GM19438 (cell line): Measurements from ENCODE around the gene LRCH3.

Experiments
- ATAC-seq: cut with Tn5 transposase; IDR thresholded peaks from one replicate; pipeline ENCODE4 v1.9.1; 2021; ENCODE audit warnings: low read depth; ENCODE audit not compliant: unreplicated experiment

The LRCH3 gene

DNA sequence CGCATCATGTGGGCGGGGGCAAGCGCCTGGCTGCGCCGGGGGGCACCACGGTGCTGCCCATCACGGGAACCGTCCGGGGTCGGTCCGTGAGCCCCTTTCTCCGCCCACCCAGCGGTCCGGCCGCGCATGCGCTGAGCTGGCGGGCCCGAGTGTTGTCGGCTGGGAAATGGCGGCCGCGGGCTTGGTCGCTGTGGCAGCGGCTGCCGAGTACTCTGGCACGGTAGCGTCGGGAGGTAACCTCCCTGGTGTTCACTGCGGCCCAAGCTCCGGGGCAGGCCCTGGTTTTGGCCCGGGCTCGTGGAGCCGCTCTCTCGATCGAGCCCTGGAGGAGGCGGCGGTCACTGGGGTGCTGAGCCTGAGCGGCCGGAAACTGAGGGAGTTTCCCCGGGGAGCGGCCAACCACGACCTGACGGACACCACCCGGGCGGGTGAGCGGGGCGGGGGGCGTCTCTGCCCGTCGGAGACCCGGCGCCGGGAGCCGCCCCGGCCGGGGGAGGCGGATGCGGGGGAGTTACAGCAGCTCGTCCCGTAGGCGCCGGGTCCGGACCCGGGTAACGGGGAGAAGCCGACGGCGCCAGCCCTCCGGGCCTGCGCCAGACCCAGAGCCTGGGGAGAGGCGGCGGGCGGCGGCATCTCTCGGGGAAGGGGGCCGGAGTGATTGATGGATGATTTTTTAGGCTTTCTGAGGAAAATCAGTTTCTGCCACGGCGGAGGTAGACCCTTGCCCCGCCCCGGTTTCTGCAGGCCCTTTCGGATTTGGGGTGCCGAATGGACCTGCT is at the start of gene LRCH3:
Gene LRCH3 (plus strand): TSS at position 142 of the 779 bp plus-strand sequence. CDS start 25 bp downstream, at position 167.
- ATAC-seq: peak; percentile 79

DNA sequence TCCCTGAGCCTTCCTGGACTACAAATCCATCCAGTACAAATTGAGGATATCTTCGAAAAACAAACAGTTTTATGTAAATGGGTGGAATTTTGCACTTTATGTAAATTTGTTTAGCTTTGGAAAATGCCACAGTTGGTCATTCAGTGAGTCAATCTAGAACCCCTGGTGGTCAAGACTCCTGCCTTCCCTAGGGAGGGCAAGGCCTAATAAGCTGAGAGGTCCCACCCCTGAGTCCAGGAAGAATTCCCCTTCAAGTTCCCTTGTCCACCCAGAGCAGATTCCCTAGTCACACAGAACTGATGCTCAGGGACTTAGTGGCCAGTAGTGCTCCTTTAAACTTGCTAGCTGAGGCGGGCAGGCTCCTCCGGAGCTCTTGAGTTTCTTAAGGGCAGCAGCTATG is 48.3 kb upstream of the LRCH3 start:
- ATAC-seq: no peak

DNA sequence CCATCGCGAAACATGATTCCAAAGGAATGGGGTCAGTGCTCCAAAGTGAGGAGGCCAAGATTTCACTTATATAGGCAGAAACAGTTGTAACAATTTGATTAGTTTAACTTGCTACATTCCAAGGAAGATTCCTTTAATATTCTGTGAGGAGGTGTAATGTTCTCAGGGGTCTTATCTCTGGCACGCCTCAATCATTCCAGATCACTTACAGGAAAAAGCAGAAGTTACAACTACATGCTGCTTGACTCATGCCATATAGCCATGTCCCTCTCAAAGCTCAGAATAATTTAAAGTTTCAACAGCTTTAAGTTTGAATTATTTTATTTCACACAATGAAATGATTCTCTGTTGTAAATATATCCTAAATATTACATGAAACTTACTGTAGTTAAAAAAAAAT is 44.8 kb upstream of the LRCH3 start:
- no peak for ATAC-seq

DNA sequence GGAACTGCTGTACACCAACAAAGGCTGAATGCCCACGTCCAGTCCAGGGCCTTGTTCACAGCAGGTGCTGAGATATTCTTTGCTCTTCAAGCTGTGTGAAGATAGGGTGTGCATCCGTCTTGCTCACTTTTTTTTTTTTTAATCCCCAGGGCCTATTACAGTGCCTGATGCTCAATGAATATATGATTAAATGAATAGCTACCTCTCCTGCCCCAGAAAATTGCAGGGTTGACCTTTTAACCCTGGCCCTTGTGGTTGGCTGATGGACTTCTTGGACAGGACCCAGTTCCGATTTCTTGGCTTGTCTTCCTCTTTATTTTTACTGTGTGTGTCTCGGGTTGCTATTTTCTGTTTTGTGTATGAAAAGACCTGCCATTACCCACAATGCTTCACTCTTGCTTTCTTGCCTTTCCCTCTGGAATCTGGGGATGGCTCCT is 44.2 kb upstream of the LRCH3 start:
- ATAC-seq: no peak

DNA sequence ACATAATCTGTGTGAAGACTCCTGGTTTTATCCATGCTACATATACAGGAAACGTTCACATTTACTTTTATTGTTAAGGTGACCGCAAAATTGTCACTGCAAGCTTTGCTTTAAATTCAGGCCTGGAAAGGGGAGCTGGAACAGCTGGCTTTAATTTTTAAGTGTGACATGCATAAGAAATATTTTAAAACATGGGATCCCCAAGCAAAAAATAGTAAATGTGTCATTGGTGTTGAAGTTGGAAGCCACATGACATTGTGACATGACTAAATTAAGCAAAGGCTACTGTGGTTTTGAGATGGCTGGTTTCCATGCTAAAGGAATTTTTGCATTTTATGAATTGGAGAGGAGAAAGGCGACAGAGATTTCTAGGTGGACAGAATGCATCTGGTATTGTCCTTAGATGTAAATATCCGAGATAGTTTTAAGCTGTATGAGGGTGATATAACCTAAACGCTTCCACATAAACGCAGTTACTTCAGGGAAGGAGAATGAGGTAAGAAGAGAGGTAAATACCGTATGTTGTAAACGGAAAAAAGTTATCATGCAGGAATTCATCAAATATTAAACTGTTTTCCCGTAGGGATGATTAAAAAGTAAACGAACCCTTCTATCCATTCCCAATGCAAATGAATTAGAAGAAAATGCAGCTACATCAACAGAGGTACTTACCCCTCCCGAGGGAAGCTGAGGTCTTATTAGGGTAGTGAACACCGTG is 42.3 kb upstream of the LRCH3 start:
- ATAC-seq: no peak

DNA sequence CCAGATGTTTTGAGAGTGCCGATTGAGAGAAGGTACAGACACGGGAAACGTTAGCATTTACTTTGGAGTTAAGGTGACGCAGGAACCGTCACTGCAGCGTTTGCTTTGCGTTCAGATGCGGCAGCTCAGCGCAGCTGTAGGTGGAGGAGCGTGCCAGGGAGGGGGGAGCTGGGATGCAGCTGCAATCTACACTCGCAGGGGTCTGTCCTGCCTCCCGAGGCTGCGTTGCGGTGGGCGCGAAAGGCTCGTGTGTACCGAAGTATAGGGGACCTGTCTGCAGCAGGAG is 41.8 kb upstream of the LRCH3 start:
- ATAC-seq: peak; percentile 19

DNA sequence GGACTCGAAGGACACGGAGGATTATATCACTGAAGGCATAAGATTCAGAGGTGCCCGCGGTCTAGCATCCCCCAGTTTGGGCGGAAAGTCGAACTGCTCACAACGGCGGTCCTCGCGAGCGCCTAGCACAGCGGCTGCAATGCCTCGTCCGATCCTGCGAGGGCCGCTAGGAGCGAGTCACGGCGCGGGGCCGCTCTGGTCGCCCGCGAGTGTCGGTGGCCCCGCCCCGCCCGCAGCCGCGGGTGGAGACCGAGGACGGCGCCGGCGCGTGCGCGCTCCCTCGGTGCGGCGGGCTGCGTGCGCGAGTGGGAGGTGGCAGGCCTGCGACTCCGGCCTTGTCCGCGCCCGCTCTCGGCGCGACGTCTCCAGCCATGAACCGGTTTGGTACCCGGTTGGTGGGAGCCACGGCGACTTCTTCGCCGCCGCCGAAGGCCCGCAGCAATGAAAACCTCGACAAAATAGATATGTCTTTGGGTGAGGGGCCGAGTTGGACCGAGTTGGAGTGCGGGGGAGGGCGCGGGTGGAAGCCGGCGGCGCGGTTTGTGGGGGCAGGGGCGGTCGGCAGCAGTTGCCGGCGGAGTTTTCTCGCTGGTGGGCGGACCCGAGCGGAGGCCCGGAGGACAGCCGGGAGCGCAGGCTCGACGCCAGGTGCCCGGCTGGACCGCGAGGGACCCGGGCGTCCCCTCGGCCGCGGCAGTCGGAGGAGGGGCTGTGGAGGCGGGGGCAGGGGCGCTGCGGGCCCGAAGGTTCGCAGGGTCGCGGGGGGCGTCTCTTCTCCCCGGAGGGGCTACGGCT is 41.3 kb upstream of the LRCH3 start, which contains the start of gene FYTTD1:
Gene FYTTD1 (plus strand): TSS at position 283 of the 795 bp plus-strand sequence. CDS start 89 bp downstream, at position 372.
- ATAC-seq: peak; percentile 75

DNA sequence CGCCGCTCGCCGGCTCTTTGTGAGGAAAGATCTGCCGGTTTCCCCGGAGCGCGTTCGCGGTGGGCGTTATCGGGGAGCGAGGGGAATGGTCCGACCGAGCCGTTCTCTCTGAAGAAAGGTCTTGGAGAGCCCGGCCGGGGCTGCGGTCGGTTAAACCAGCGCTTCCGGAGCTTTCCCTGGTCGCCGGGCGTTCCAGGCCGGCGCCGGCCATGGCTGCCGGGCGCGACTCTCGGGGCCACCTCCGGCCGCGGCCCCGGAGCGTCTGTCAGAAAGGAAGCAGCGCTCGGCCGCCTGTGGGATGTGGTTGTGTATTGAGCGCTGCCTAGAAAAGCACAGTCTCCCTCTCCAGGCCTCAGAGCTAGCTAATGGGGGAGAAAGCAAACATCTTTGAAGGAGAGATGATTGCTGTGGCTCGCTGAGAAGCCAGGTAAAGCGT is 40.6 kb upstream of the LRCH3 start:
- ATAC-seq: peak; percentile 48

DNA sequence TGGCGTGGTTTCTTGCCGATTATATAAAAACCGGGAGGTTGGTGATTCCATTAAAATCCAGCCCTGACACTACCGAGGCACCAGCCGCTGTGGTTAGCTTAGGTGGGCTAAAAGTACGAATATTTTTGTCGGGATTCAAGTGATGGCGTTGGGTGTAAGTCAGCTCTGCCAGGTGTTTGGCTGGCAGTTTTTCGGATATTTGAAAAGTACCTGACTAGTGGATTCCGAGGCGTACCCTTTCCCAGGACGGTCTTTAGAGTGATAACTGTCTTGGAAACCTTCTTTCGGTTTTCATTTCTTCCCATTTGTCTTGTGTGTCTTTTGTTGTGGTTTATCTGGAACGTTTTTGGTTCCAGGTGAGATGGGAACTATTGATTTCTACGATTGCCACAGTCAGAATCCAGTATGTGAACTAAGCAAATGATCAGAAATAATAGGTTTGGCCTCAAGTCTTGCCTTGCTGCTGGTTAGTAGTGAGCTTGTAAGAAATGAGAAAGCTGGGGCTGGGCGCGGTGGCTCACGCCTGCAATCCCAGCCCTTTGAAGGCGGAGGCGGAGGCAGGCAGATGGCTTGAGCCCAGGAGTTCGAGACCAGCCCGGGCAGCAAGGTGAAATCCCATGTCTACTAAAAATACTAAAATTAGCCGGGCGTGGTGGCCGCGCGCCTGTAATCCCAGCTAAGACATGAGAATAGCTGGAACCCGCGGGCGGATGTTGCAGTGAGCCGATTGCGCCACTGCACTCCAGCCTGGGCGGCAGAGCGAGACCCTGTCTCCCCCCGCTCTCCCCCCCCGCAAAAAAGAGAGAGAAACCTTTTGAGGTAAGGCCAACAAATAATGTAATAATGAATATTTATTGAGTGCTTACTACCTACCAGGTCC is 40.0 kb upstream of the LRCH3 start:
- ATAC-seq: peak; percentile 3

DNA sequence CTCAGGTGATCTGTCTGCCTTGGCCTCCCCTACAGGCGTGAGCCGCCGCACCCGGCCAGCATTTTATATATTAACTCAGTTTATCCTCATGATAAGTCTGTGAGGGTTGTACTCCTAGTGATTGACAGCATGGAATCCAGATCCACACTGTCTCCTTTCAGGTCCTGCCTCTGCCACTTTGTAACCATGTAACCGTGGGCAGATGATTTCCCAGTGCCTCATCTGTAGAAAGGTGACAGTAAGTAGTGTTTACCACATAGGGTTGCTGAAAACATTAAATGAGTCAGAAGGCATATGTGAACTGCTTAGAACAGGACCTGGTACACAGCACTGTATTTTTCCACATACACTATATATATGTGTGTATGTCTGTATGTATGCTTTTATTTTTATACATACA is 38.9 kb upstream of the LRCH3 start:
- no peak for ATAC-seq

DNA sequence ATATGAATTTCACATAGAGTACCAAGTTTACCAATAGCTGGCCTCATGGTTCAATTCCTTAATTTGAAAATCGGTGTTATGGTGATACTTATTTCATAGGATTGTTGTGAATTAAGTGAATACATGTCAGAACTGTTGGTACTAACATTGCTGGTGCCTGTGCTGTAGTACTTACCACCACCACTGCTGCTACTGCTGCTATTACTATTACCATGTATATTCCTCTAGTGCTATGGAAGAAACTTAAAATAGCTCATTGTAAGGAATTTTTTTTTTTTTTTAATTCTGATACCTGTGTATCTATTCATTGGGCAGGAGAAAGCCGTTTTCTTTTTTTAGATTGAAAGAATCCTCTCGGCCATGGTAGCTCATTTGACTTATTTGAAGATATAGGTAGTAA is 37.8 kb upstream of the LRCH3 start:
- ATAC-seq: no peak

DNA sequence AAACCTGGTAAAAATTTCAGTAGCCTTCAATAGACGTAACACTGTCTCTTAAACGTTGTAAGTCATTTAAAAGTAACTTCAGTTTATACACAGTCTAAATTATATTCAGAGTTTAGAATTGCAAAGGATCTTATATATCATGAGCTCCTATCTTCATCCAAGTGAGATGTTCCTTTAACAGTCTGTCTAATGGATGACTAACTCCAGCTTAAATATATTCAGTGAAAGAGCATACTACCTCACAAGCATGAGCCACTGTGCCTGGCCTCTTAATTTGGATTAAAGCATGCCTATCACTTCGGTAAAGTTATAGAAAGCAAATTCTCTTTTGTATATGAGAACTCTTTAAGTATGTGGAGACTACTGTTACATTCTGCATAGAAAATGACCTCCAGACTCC is 34.4 kb upstream of the LRCH3 start:
- no peak for ATAC-seq

DNA sequence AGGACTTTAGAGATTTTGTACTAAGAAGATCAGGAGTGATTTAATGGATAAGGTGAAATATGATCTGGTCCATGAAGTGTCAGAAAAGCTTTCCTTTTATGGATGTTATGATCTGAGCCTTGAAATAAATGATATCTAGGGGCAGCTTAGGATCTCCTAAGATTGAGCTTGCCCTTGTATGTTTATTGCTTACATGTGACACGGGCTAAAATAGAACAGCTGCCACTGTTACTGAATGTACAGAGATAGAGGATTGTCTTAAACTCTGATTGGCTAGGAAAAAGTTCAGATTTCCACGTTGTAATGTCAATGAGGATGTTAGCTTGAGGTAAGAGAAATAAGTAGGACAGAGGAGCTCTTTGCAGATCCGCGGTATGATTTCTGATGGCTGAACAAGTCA is 32.5 kb upstream of the LRCH3 start:
- no peak for ATAC-seq

DNA sequence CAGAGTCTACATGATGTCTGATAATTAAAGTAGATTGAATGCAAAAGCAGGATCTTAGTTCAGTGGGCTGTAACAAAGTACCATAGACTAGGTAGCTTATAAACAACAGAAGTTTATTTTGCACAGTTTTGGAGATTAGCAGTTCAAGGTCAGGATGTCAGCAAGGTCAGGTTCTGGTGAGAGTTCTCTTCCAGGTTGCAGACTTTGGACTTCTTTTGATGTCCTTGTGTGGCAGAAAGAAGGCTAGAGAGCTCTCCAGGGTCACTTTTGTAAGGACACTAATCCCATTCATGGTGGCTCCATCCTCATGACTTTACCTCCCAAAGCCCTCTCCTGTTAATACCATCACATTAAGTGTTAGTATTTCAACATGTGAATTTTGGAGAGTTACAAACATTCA is 29.3 kb upstream of the LRCH3 start:
- ATAC-seq: no peak

DNA sequence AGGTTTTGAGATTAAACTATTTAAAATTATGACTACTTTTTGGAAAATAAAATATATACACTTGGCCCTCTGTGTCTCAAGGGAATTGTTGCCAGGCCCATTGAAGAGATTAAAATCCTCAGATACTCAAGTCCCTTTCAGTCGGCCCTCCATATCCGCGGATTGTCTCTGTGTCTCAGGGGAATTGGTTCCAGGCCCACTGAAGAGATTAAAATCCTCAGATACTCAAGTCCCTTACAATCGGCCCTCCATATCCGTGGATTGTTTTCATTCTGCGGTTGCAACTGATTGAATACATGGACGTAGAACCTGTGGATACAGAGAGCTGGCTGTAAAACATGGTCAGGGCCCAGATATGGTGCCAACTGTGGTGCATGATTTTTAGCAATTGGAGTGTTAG is 15.7 kb upstream of the LRCH3 start:
- no peak for ATAC-seq

DNA sequence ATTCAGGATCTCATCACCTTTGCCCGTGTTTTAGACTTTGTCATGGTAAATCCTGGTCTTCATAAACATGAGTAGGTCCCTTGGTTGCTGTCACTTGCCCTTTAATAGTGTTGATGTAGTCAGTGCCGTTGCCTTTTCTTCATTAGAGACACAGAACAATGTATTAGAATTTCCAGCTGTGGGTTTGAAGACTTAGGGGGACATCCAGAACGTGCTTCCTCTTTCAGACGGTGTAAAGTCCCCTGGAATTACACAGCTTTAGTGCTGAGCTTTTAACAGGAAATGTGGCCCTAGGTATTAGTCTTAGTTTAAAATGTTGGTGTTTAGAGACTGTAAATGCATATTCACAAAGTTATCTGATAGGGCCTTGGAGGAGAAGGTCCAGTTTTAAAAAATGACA is 8.8 kb upstream of the LRCH3 start:
- ATAC-seq: no peak

DNA sequence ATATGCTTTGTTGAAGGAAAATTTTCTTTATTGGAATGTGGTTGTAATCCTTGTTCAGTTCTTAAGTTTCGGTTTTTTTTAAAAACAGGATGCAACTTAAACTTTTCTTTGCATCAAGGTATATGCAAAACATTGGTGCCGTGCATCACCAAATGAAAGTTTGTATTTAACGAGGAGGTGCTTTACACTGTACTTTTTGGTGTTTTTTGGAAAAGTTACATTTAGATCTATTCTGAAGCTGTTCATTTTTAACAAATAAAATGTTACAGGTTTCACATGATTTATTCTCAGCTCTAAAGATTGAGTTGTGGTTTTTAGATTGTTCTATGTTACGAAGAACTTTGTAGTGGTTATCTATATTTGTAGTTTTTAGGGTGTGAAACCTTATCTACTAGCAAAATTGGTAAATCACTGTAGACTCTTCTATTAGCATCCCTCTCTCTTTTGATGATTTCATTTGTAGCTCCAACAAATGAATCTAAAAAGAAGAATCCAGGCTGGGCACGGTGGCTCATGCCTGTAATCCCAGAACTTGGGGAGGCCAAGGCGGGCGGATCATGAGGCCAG is 7.0 kb upstream of the LRCH3 start:
- ATAC-seq: no peak

DNA sequence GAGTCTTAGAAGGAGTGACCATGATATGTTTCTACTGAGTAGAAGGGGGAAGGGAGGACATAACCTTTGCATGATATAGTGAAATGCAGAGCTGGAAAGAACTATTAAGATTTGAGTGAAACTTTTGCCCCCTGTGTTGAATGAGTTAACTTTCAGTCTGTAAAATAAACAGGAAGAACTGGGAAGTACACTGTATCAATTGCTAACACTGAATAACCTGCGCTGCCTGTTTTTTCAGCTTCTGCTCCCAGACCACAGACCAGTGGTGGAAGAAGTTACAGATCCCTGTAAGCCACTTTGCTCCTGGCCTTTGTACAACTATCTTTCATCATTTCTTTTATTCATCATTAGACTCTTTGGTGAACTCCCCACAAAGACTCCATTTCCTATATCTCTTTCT is 3.6 kb upstream of the LRCH3 start:
- ATAC-seq: no peak

DNA sequence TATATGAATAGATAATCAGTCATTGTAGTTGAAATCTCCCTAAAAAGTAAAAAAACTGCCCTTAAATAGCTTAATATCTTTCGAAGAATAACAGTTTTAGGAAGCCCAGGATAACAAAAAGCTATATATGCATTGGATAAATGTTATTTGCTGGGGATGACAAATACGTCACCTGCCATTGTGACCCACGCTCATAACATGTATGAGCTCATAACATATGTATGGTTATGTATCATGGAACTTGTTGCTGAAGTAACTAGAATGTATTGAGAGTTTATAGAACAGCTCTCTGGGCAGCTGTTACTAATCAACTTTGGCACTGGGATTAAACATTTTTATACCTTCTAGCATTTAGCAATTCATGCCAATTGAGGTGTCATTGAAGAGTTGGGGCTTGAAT is 1.7 kb upstream of the LRCH3 start:
- no peak for ATAC-seq

DNA sequence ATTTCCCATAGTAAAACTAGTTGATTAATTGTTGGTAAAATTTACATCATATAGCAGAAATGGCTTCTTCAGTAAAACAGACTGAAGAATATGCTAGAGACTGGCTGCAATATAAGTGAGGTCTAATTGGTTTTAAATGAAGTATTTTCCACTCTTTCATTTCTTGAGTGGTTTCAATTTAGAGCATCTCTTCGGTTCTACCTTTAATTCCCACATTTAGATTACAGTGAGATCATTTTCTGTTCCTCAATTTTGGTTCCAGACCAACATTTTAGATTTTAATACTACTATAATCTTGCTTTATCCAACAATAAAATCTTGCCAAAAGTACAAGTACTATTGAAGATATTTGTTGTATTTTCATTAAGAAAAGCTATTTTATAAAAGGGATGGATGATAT is 1.0 kb upstream of the LRCH3 start:
- ATAC-seq: no peak
